Smooth muscle cell (in vitro differentiated cells): ENCODE data around the gene ERBB4. TPM values are rescaled to one million over a fixed set of nuclear protein-coding genes. Genes with fewer than 3 reads are reported as not detected.

Experiments used
- DNase-seq: peaks from one replicate; lab custom pipeline; 2025; ENCODE audit not compliant: unreplicated experiment; lab: John Stamatoyannopoulos, UW
- H2AFZ ChIP-seq: fragments of 200-600 bp; sonication (generic); 2 replicates; pipeline ENCODE4 v1.6.0; 2016; ENCODE audit warnings: antibody characterized with exemption, low read depth, mild to moderate bottlenecking
- H3F3A ChIP-seq: fragments of 200-600 bp; sonication (generic); 2 replicates; pipeline ENCODE4 v1.6.0; 2017; ENCODE audit warnings: antibody characterized with exemption, low read depth
- H3K27ac ChIP-seq: fragments of 200-600 bp; sonication (generic); 2 replicates; pipeline ENCODE4 v1.5.1; 2016; ENCODE audit warnings: low read depth, mild to moderate bottlenecking
- H3K27me3 ChIP-seq: fragments of 200-600 bp; sonication (generic); 2 replicates; pipeline ENCODE4 v1.6.1; 2016; ENCODE audit warnings: low read depth, mild to moderate bottlenecking
- H3K36me3 ChIP-seq: fragments of 200-600 bp; sonication (generic); 2 replicates; pipeline ENCODE4 v1.5.1; 2016; ENCODE audit warnings: low read depth
- H3K4me1 ChIP-seq: fragments of 200-600 bp; sonication (generic); 2 replicates; pipeline ENCODE4 v1.5.1; 2016; ENCODE audit warnings: low read depth
- H3K4me2 ChIP-seq: fragments of 200-600 bp; sonication (generic); 2 replicates; pipeline ENCODE4 v1.6.0; 2016; ENCODE audit warnings: mild to moderate bottlenecking
- H3K4me3 ChIP-seq: fragments of 200-600 bp; sonication (generic); 2 replicates; pipeline ENCODE4 v1.5.1; 2016; ENCODE audit warnings: mild to moderate bottlenecking
- H3K79me2 ChIP-seq: fragments of 200-600 bp; sonication (generic); 2 replicates; pipeline ENCODE4 v1.6.0; 2016; ENCODE audit warnings: low read depth, mild to moderate bottlenecking
- H3K9ac ChIP-seq: fragments of 200-600 bp; sonication (generic); 2 replicates; pipeline ENCODE4 v1.6.0; 2016; ENCODE audit warnings: low read depth
- H3K9me3 ChIP-seq: fragments of 200-600 bp; sonication (generic); replicated peaks from 2 replicates; pipeline ENCODE4 v1.5.1; 2016; ENCODE audit warnings: low read depth
- H4K20me1 ChIP-seq: fragments of 200-600 bp; sonication (generic); 2 replicates; pipeline ENCODE4 v1.6.0; 2016; ENCODE audit warnings: low read depth
- WGBS: methylation state at CpG from one replicate; pipeline ENCODE4 v1.1.7; 2016; ENCODE audit warnings: low lambda C conversion rate; 5-methylcytosine and 5-hydroxymethylcytosine counted together
- polyA plus RNA-seq: library from polyadenylated mRNA; unstranded; fragments of >200 nt; fragmentation: Nextera tagmentation; extraction: Ambion mirVana; gene quantifications from 2 replicates; pipeline ENCODE4 v1.2.1, GENCODE V29; 2016
- total RNA-seq: library from RNA; depleted of rRNA; stranded (reverse); fragments of >200 nt; gene quantifications from 2 replicates; pipeline ENCODE4 v1.2.3, GENCODE V29; 2014
- TF ChIP-seq, protein P1 (sequence below): fragments of 200-600 bp; sonication (generic); IDR thresholded peaks from 2 replicates; pipeline ENCODE4 v1.5.1; 2017; ENCODE audit warnings: borderline replicate concordance, mild to moderate bottlenecking, antibody characterized with exemption; ENCODE audit not compliant: insufficient read depth, poor library complexity, severe bottlenecking

The ERBB4 gene
- total and polyA plus RNA-seq, 2 experiments from 2014 or later, result 0.67 TPM; not detected in 1

DNA sequence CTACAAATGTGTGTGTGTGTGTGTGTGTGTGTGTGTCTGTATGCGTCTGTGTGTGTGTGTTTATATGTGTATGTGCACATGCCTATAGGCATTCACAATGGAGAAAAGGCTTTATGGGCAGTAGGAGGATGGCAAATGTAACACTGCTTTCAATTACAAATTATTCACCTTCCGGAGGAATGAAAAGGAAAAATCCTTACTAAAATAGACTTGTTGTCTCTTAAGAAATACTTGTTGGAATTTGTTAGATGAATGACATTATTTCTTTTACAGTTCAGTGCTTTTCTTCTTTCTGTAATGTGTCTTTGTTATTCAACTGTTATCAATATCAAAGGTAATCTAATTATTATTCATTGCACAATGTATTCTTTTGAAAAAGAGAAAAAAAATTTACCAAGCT lies 874.3 kb downstream of the ERBB4 start:
- no peak overlapping the region for H3K4me2 ChIP-seq
- WGBS, result 80% methylated on average over 2 of the region's 2 CpGs
- H3K27me3 ChIP-seq, result no peaks in the 10 kb centered on the region
- H3K79me2 ChIP-seq, result no peaks in the 10 kb centered on the region
- no peak for DNase-seq
- TF ChIP-seq, protein P1, sequence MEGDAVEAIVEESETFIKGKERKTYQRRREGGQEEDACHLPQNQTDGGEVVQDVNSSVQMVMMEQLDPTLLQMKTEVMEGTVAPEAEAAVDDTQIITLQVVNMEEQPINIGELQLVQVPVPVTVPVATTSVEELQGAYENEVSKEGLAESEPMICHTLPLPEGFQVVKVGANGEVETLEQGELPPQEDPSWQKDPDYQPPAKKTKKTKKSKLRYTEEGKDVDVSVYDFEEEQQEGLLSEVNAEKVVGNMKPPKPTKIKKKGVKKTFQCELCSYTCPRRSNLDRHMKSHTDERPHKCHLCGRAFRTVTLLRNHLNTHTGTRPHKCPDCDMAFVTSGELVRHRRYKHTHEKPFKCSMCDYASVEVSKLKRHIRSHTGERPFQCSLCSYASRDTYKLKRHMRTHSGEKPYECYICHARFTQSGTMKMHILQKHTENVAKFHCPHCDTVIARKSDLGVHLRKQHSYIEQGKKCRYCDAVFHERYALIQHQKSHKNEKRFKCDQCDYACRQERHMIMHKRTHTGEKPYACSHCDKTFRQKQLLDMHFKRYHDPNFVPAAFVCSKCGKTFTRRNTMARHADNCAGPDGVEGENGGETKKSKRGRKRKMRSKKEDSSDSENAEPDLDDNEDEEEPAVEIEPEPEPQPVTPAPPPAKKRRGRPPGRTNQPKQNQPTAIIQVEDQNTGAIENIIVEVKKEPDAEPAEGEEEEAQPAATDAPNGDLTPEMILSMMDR, result no peak
- no peaks in the 10 kb centered on the region for H3F3A ChIP-seq
- H3K9ac ChIP-seq, result no peak overlapping the region
- H3K4me1 ChIP-seq, result no peaks in the 10 kb centered on the region
- H3K9me3 ChIP-seq, result no peaks in the 10 kb centered on the region
- H3K36me3 ChIP-seq, result no peaks in the 10 kb centered on the region
- no peak overlapping the region for H3K27ac ChIP-seq
- no peaks in the 10 kb centered on the region for H4K20me1 ChIP-seq
- H3K4me3 ChIP-seq, result no peak overlapping the region
- H2AFZ ChIP-seq, result peak overlapping the region; percentile 49

DNA sequence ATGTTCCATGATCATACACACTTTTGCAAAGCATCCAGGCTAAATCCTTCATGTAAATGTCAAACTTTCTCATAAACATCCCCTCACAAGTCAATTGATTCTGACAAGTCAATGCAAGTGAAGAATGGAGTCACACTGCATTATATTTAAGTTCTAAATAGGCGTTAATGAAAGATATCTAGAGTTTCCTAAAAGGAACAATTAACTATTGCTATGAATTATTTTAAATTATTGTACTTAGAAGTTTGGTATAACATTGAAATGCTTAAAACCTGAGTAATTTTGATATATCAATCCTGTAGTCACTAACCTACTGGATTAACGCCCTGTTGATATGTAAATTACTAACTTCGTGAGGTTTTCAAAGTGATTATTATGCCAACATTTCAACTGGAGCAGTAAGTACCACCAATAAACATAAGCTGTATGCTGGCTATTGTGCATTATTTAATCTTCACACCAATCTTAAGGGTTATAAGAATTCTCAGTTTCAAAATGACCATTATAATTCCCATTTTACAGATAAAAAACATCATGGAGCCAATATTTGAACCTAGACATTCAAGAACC lies 884.3 kb downstream of the ERBB4 start:
- TF ChIP-seq, protein P1, result no peak
- Histone ChIP-seq H3K27me3 (no peaks in the 10 kb centered on the region), H3K9me3 (no peaks in the 10 kb centered on the region), H4K20me1 (no peaks in the 10 kb centered on the region), H3K4me1 (peaks cover 7% of the 10 kb centered on the region), H3K36me3 (no peaks in the 10 kb centered on the region), H3K9ac (no peak overlapping the region), H3K79me2 (no peaks in the 10 kb centered on the region), H2AFZ (no peak overlapping the region), H3K27ac (no peak overlapping the region), H3K4me3 (no peak overlapping the region), H3F3A (no peaks in the 10 kb centered on the region), H3K4me2 (no peak overlapping the region)
- DNase-seq, result no peak
- 89% methylated on average over 3 of the region's 3 CpGs for WGBS

DNA sequence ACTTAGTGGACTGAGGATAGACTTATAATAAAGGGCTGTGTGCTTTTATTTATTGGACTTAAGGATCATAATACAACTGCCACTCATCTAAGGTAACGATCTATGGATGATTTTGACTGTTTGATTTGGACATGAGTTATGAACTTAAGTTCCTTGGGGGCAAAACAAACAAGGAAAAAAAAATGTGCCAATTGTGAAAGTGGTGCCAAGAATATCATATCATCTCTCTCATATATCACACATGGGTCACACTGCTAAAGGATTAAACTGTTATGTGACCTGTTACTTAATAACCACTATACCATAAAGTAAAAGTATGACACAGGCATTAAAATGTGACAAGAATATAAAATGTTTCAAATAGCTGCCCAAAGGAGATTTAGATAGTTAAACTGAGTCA lies 886.3 kb downstream of the ERBB4 start:
- TF ChIP-seq, protein P1, result no peak
- Histone ChIP-seq H3K4me3 (no peak overlapping the region), H3K27me3 (no peaks in the 10 kb centered on the region), H3K36me3 (no peaks in the 10 kb centered on the region), H3K27ac (no peak overlapping the region), H3K9ac (no peak overlapping the region), H3K4me1 (peaks cover 11% of the 10 kb centered on the region), H3K79me2 (no peaks in the 10 kb centered on the region), H3K9me3 (no peaks in the 10 kb centered on the region), H4K20me1 (no peaks in the 10 kb centered on the region), H3K4me2 (no peak overlapping the region), H2AFZ (no peak overlapping the region), H3F3A (no peaks in the 10 kb centered on the region)
- WGBS, result 94% methylated on average over 1 of the region's 1 CpG
- no peak for DNase-seq

DNA sequence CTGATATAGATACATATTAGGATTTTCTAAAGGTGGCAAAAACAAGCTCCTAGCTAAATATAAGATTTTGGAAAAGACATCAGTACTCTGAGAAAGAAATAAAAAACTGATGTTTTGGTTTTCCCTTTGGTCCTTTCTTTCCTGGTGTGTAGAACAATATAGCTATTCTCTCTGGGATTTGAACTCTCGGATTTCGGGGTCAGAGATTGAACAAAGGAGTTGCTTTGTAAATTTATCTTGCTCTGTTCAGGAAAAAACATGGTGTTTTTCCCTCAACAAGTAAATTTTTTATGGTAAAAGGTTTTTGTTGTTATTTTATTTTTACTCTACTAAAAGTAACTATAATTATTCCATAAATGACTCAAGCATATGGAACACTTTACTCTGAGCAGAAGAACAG lies 889.3 kb downstream of the ERBB4 start:
- H3K9ac ChIP-seq, result no peak overlapping the region
- no peak overlapping the region for H3K27ac ChIP-seq
- WGBS, result 94% methylated on average over 2 of the region's 2 CpGs
- no peak for DNase-seq
- H3K79me2 ChIP-seq, result no peaks in the 10 kb centered on the region
- peaks cover 11% of the 10 kb centered on the region for H3K4me1 ChIP-seq
- H3K36me3 ChIP-seq, result no peaks in the 10 kb centered on the region
- no peaks in the 10 kb centered on the region for H4K20me1 ChIP-seq
- TF ChIP-seq, protein P1, result no peak
- H2AFZ ChIP-seq, result no peak overlapping the region
- H3K27me3 ChIP-seq, result no peaks in the 10 kb centered on the region
- no peak overlapping the region for H3K4me2 ChIP-seq
- no peak overlapping the region for H3K4me3 ChIP-seq
- no peaks in the 10 kb centered on the region for H3K9me3 ChIP-seq
- no peaks in the 10 kb centered on the region for H3F3A ChIP-seq
